Measurements from ENCODE around the gene HERPUD1. TPM values are rescaled to one million over a fixed set of nuclear protein-coding genes. Genes with fewer than 3 reads are reported as not detected.

The HERPUD1 gene
- polyA plus RNA-seq, 1 of the 3 experiments (the other 2 are of a cell fraction) = 46.3 TPM

GRCh38 chr16:56947604-56947995, 15.7 kb downstream of the HERPUD1 start (continued):
- TF ChIP-seq, protein P1, sequence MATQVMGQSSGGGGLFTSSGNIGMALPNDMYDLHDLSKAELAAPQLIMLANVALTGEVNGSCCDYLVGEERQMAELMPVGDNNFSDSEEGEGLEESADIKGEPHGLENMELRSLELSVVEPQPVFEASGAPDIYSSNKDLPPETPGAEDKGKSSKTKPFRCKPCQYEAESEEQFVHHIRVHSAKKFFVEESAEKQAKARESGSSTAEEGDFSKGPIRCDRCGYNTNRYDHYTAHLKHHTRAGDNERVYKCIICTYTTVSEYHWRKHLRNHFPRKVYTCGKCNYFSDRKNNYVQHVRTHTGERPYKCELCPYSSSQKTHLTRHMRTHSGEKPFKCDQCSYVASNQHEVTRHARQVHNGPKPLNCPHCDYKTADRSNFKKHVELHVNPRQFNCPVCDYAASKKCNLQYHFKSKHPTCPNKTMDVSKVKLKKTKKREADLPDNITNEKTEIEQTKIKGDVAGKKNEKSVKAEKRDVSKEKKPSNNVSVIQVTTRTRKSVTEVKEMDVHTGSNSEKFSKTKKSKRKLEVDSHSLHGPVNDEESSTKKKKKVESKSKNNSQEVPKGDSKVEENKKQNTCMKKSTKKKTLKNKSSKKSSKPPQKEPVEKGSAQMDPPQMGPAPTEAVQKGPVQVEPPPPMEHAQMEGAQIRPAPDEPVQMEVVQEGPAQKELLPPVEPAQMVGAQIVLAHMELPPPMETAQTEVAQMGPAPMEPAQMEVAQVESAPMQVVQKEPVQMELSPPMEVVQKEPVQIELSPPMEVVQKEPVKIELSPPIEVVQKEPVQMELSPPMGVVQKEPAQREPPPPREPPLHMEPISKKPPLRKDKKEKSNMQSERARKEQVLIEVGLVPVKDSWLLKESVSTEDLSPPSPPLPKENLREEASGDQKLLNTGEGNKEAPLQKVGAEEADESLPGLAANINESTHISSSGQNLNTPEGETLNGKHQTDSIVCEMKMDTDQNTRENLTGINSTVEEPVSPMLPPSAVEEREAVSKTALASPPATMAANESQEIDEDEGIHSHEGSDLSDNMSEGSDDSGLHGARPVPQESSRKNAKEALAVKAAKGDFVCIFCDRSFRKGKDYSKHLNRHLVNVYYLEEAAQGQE (IDR thresholded peaks at IDR 0.05; ENCODE audit: low read depth, low read length) = no peak
- TF ChIP-seq FOXM1 (IDR thresholded peaks at IDR 0.05; ENCODE audit: low read depth) (no peak), TAF1 (IDR thresholded peaks at IDR 0.05; ENCODE audit: borderline replicate concordance, low read depth, low read length) (no peak), GATA2 (CRISPR knock-in tag; IDR thresholded peaks at IDR 0.05) (no peak), POLR2AphosphoS5 (IDR thresholded peaks at IDR 0.05; ENCODE audit: low read depth, low read length) (no peak), TCF12 (IDR thresholded peaks at IDR 0.05) (no peak)

DNA sequence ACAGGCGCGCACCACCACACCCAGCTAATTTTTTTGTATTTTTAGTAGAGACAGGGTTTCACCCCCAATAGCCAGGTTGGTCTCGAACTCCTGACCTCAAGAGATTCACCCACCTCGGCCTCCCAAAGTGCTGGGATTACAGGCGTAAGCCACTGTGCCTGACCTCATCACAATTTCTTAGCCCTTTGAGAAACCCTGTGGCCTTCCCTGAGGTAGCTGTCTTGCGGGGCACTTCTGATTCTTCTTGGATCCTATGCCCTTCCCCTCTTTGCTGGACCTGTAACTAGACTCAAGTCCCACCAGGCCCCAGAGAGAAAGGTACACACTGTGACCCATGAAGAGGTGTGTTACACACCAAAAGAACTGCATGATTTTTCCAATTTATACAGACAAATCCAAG, 16.3 kb downstream of the HERPUD1 start:
- H3K36me3 ChIP-seq (replicated peaks in 1 of 2; ENCODE audit: control insufficient read depth in 1 of 2, insufficient read depth in 2 of 2, low read length in 1 of 2) = peaks cover 21 to 26% of the 10 kb centered on the region in 2 experiments
- POLR2A ChIA-PET = no interaction called here
- no peak overlapping the region for H3K4me3 ChIP-seq (ENCODE audit: low read depth in 2 of 2, low read length in 1 of 2)
- peaks cover 37% of the 10 kb centered on the region for H3F3A ChIP-seq (replicated peaks; ENCODE audit: insufficient read depth)
- peaks cover 0 to 4% of the 10 kb centered on the region in 2 experiments; a peak in 1 of 4 replicates for H3K4me1 ChIP-seq (ENCODE audit: control insufficient read depth in 1 of 2, insufficient read depth in 2 of 2, low read depth in 1 of 2, low read length in 1 of 2)
- peaks cover 4% of the 10 kb centered on the region; the same call in 1 of the 2 replicates for H4K20me1 ChIP-seq (ENCODE audit: insufficient read depth)
- DNase-seq = no peak
- H3K27ac ChIP-seq (ENCODE audit: low read depth in 2 of 2, low read length in 1 of 2) = no peak overlapping the region
- CTCF ChIA-PET = interaction anchor here (1.4 kb wide), 1 partner anchor 16 kb away, joined by 5 read pairs; no protein-coding TSS in a partner anchor
- no peak for TF ChIP-seq ZBTB33 (IDR thresholded peaks at IDR 0.05; ENCODE audit: borderline replicate concordance, low read depth)
- TF ChIP-seq IRF3 (IDR thresholded peaks at IDR 0.05; ENCODE audit: low read depth, low read length) = no peak
- TF ChIP-seq CHD2 (IDR thresholded peaks at IDR 0.05; ENCODE audit: low read length, partially characterized antibody) = no peak
- no peak for TF ChIP-seq RFX5 (IDR thresholded peaks at IDR 0.05; ENCODE audit: low read length)
- no peak for TF ChIP-seq TCF12 (IDR thresholded peaks at IDR 0.05)
- TF ChIP-seq RXRA (IDR thresholded peaks at IDR 0.05; ENCODE audit: borderline replicate concordance, low read depth) = no peak
- no peak for TF ChIP-seq PBX3 (IDR thresholded peaks at IDR 0.05)
- no peaks in the 10 kb centered on the region for H3K79me2 ChIP-seq (ENCODE audit: insufficient read depth)
- no peaks in the 10 kb centered on the region for H3K9me2 ChIP-seq
- H2AFZ ChIP-seq (ENCODE audit: low read depth) = no peak overlapping the region
- WGBS (ENCODE audit: low lambda C conversion rate) = 96% methylated on average over 6 of the region's 6 CpGs
- H3K27me3 ChIP-seq (ENCODE audit: insufficient read depth) = no peaks in the 10 kb centered on the region
- H3K9ac ChIP-seq = no peak overlapping the region
- H3K9me3 ChIP-seq = no peaks in the 10 kb centered on the region
- no peak overlapping the region for H3K4me2 ChIP-seq

Measured in SK-N-SH (cell line).